Caco-2 (cell line): ENCODE measurements around the gene HELZ. TPM values are rescaled to one million over a fixed set of nuclear protein-coding genes. Genes with fewer than 3 reads are reported as not detected.

Experiments used
- BruUV-seq: library from RNA; stranded (reverse); fragments of 400-500 nt; replicated peaks from 2 replicates; lab custom pipeline; 2021; lab: Mats Ljungman, UMichigan
- CTCF ChIA-PET: fragments of 300-600 bp; sonication (Branson Sonifier 250); formaldehyde crosslinking; loops from one replicate; lab custom pipeline; 2022; ENCODE audit warnings: antibody characterized with exemption; lab: Charles Lee
- POLR2A ChIA-PET: fragments of 300-600 bp; sonication (Branson Sonifier 250); formaldehyde crosslinking; loops from one replicate; lab custom pipeline; 2022; ENCODE audit warnings: antibody characterized with exemption; lab: Charles Lee
- DNase-seq, 2 experiments: peaks; one replicate each; pipeline versions ENCODE4 v3.0.0 to v3.0.0-alpha.2; 2020 to 2022
- H3K27me3 ChIP-seq: replicated peaks from 2 replicates; pipeline ENCODE4 v1.6.0; 2011; ENCODE audit warnings: low read length; ENCODE audit not compliant: control insufficient read depth, insufficient read depth
- H3K36me3 ChIP-seq: 2 replicates; pipeline ENCODE4 v1.5.1; 2011; ENCODE audit warnings: low read length; ENCODE audit not compliant: control insufficient read depth, insufficient read depth
- H3K4me1 ChIP-seq: fragments of 250-450 bp; sonication (Bioruptor Pico); 2 replicates; pipeline ENCODE4 v1.5.1; 2020; ENCODE audit warnings: mild to moderate bottlenecking
- H3K4me3 ChIP-seq: 2 replicates; pipeline ENCODE4 v1.5.1; 2011; ENCODE audit warnings: low read depth, mild to moderate bottlenecking, control low read depth, low read length
- H3K9me3 ChIP-seq: fragments of 250-450 bp; sonication (Bioruptor Pico); 2 replicates; pipeline ENCODE4 v1.5.1; 2020; ENCODE audit warnings: mild to moderate bottlenecking, moderate library complexity
- H3K27ac Mint-ChIP-seq: one replicate; pipeline ENCODE4 v1.8.0; 2022; ENCODE audit warnings: mixed read lengths; ENCODE audit not compliant: unreplicated experiment
- H3K27me3 Mint-ChIP-seq: one replicate; pipeline ENCODE4 v1.8.0; 2022; ENCODE audit warnings: mixed read lengths; ENCODE audit not compliant: insufficient read depth, unreplicated experiment
- H3K36me3 Mint-ChIP-seq: one replicate; pipeline ENCODE4 v1.8.0; 2022; ENCODE audit warnings: mild to moderate bottlenecking, mixed read lengths; ENCODE audit not compliant: insufficient read depth, unreplicated experiment
- H3K4me1 Mint-ChIP-seq: one replicate; pipeline ENCODE4 v1.8.0; 2022; ENCODE audit warnings: low read depth, mixed read lengths; ENCODE audit not compliant: unreplicated experiment
- H3K4me3 Mint-ChIP-seq: one replicate; pipeline ENCODE4 v1.8.0; 2022; ENCODE audit warnings: mild to moderate bottlenecking, moderate library complexity, mixed read lengths; ENCODE audit not compliant: unreplicated experiment
- H3K9me3 Mint-ChIP-seq: one replicate; pipeline ENCODE4 v1.8.0; 2022; ENCODE audit warnings: mixed read lengths; ENCODE audit not compliant: unreplicated experiment
- intact Hi-C: fragments of 100-400 bp; cut with micrococcal nuclease; formaldehyde crosslinking; loops from one replicate; pipeline ENCODE4 v1.10.0; 2022; ENCODE audit not compliant: unreplicated experiment
- total RNA-seq: library from RNA; stranded (reverse); gene quantifications from 2 replicates; pipeline ENCODE4 v1.2.3, GENCODE V29; 2022
- TF ChIP-seq, protein P1 (sequence below), 2 experiments: fragments of 200-600 bp in 1 of 2; IDR thresholded peaks; 1 replicate in 1 of 2; 2 replicates in 1 of 2; pipeline versions ENCODE4 v1.5.1 to v1.8.0; 2011 to 2022; ENCODE audit warnings: antibody characterized with exemption in 1 of 2, control low read depth in 1 of 2, inconsistent platforms in 1 of 2, low read depth in 1 of 2, low read length in 1 of 2, mild to moderate bottlenecking in 1 of 2, moderate library complexity in 1 of 2; ENCODE audit not compliant: insufficient read depth in 1 of 2, severe bottlenecking in 1 of 2, unreplicated experiment in 1 of 2

The HELZ gene
- total RNA-seq, 1 experiment from 2014 or later, result 63.8 TPM

- no peak for DNase-seq
- ChIA-PET POLR2A (no interaction called here), CTCF (no interaction called here)
- no peaks in the 10 kb centered on the region for H3K9me3 ChIP-seq
- no peaks in the 10 kb centered on the region for H3K36me3 ChIP-seq
- Mint-ChIP-seq H3K9me3 (no peaks in the 10 kb centered on the region), H3K27me3 (no peaks in the 10 kb centered on the region), H3K27ac (peak overlapping the region; percentile 40), H3K4me3 (no peak overlapping the region), H3K4me1 (peaks cover 12% of the 10 kb centered on the region), H3K36me3 (peaks cover 36% of the 10 kb centered on the region)
- TF ChIP-seq, protein P1, sequence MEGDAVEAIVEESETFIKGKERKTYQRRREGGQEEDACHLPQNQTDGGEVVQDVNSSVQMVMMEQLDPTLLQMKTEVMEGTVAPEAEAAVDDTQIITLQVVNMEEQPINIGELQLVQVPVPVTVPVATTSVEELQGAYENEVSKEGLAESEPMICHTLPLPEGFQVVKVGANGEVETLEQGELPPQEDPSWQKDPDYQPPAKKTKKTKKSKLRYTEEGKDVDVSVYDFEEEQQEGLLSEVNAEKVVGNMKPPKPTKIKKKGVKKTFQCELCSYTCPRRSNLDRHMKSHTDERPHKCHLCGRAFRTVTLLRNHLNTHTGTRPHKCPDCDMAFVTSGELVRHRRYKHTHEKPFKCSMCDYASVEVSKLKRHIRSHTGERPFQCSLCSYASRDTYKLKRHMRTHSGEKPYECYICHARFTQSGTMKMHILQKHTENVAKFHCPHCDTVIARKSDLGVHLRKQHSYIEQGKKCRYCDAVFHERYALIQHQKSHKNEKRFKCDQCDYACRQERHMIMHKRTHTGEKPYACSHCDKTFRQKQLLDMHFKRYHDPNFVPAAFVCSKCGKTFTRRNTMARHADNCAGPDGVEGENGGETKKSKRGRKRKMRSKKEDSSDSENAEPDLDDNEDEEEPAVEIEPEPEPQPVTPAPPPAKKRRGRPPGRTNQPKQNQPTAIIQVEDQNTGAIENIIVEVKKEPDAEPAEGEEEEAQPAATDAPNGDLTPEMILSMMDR (IDR thresholded peaks at IDR 0.05; ENCODE audit: insufficient read depth in 1 of 2, low read depth in 1 of 2, low read length in 1 of 2, severe bottlenecking in 1 of 2, unreplicated experiment in 1 of 2), result no peak
- no peak overlapping the region for H3K4me3 ChIP-seq
- no TSS peak for BruUV-seq
- H3K4me1 ChIP-seq, result peaks cover 10% of the 10 kb centered on the region
- intact Hi-C loops, result no loop called here
- no peaks in the 10 kb centered on the region for H3K27me3 ChIP-seq
These were observed 178.3 kb downstream of the HELZ start for GRCh38 chr17:67066717-67067116.

GRCh38 chr17:67063141-67063540 lies 181.9 kb downstream of the HELZ start:
- H3K4me3 ChIP-seq, result no peak overlapping the region
- H3K4me1 ChIP-seq, result peaks cover 10% of the 10 kb centered on the region
- H3K27ac Mint-ChIP-seq, result no peak overlapping the region
- no peaks in the 10 kb centered on the region for H3K9me3 Mint-ChIP-seq
- CTCF ChIA-PET, result no interaction called here
- H3K4me1 Mint-ChIP-seq, result peaks cover 12% of the 10 kb centered on the region
- intact Hi-C loops, result no loop called here
- no peaks in the 10 kb centered on the region for H3K36me3 ChIP-seq
- H3K36me3 Mint-ChIP-seq, result peaks cover 33% of the 10 kb centered on the region
- no peaks in the 10 kb centered on the region for H3K27me3 Mint-ChIP-seq
- DNase-seq, result no peak
- no TSS peak for BruUV-seq
- POLR2A ChIA-PET, result no interaction called here
- H3K9me3 ChIP-seq, result no peaks in the 10 kb centered on the region
- no peaks in the 10 kb centered on the region for H3K27me3 ChIP-seq
- no peak overlapping the region for H3K4me3 Mint-ChIP-seq
- TF ChIP-seq, protein P1 (IDR thresholded peaks at IDR 0.05; ENCODE audit: insufficient read depth in 1 of 2, low read depth in 1 of 2, low read length in 1 of 2, severe bottlenecking in 1 of 2, unreplicated experiment in 1 of 2), result no peak

GRCh38 chr17:67059372-67059771 lies 185.6 kb downstream of the HELZ start:
- no peaks in the 10 kb centered on the region for H3K36me3 ChIP-seq
- H3K27me3 ChIP-seq, result no peaks in the 10 kb centered on the region
- TF ChIP-seq, protein P1 (IDR thresholded peaks at IDR 0.05; ENCODE audit: insufficient read depth in 1 of 2, low read depth in 1 of 2, low read length in 1 of 2, severe bottlenecking in 1 of 2, unreplicated experiment in 1 of 2), result no peak
- H3K4me3 Mint-ChIP-seq, result no peak overlapping the region
- peaks cover 17% of the 10 kb centered on the region for H3K36me3 Mint-ChIP-seq
- no peaks in the 10 kb centered on the region for H3K27me3 Mint-ChIP-seq
- intact Hi-C loops, result no loop called here
- ChIA-PET POLR2A (no interaction called here), CTCF (no interaction called here)
- H3K27ac Mint-ChIP-seq, result no peak overlapping the region
- no peaks in the 10 kb centered on the region for H3K9me3 Mint-ChIP-seq
- H3K4me3 ChIP-seq, result no peak overlapping the region
- no peaks in the 10 kb centered on the region for H3K9me3 ChIP-seq
- BruUV-seq, result no TSS peak
- peak in 1 of 2 experiments; percentile 5 for DNase-seq
- peaks cover 6% of the 10 kb centered on the region for H3K4me1 Mint-ChIP-seq
- H3K4me1 ChIP-seq, result no peaks in the 10 kb centered on the region; the same call in 1 of the 2 replicates
